HG03060 (cell line): ENCODE measurements around the gene ASAP2.
"Not testable (repeated sequence)": the region's sequence is repeated elsewhere in the genome, so short reads cannot be mapped to it uniquely, and the experiment has no call there.

ENCODE experiments used
- ATAC-seq: cut with Tn5 transposase; IDR thresholded peaks from one replicate; pipeline ENCODE4 v1.9.1; 2021; ENCODE audit warnings: low read depth, moderate number of reproducible peaks; ENCODE audit not compliant: unreplicated experiment

Gene ASAP2

DNA sequence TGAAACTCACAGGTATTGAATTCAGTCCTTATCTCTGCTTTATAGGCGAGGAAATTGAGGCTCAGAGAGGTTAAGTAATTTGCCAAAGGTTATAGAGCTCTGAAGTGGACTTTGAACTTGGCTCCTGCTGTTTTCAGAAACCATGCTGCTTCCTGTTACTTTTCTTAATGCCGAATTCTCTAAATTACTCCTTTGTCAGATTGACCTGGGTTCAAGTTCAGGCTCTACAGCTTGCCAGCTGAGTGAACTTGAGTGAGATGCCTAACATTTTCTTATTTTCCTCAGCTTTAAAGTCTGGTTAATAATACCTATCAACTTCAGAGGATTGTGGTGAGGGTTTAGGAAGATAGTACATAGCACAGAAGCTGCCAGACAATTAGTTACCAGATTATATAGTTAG lies 3.4 kb downstream of the ASAP2 start:
- no peak for ATAC-seq

DNA sequence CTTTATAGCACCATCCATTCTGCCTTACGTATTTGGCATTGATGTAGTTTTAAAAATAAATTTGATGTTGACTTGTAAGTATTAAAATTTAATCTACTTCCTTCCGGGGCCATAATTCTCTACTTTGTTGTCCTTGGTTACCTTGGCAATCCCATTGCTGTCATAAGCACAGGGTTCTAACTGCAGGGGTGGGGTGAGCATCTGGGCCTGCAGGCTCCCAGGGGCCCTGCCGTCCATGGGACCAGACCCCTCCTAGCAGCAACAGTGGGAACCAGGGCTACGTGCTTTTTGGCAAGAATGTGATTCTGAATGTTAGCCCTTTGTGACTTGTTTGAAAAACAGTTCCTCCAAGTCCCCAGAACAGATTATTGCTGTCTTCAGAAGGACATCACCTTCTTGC lies 4.9 kb downstream of the ASAP2 start:
- ATAC-seq, result no peak

- ATAC-seq, result no peak
Measured at GRCh38 chr2:9212010-9212635, 5.5 kb downstream of the ASAP2 start.

DNA sequence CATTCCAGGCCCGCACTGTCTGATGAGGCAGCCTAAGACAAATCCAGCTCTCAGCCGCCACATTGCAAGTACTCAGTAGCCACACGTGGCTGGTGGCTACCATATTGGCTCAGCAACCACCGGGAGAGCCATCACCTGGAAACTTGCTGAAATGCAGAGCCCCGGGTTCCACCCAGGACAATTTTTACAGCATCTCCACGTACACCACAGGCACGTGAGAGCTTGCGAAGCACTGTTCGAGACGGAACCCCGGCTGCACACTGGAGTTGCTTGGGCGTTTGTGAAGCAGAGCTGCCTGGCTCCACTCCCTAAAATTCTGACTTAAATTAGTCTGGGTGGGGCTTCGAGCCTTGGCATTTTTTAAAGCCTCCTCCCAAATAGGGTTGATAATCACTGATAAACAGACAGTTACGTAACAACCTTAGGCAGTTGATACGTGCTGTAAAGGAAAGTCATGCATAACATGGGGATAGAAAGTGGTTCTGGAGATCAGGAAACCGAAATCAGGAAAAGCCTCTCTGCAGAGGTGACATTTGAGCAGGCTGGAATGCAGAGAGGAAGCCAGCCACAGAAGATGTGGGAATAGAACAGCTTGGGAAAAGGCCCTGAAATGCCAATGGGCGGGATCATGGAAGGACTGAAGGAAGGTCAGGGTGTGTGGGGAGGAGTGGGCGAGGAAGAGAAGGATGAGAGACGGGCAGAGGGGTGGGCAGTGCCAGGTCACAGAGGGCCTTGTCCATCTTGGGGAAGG lies 6.2 kb downstream of the ASAP2 start:
- ATAC-seq, result no peak

- no peak for ATAC-seq
Measured at GRCh38 chr2:9213477-9214051, 7.0 kb downstream of the ASAP2 start.

DNA sequence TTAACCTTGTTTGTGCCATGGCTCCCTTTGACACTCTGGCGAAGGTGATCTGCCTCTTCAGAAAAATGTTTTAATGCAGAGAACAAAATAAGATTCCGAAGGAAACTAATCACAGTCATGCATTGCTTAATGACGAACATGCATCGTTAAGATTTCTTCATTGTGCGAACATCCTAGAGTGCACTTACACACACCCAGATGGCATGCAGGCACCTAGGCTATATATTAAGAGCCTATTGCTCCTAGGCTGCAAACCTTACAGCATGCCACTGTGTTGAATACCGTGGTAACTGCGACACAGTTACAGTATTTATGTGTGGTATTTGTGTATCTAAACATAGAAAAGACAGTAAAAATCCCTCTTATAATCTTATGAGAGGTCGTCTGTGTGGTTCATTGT lies 8.3 kb downstream of the ASAP2 start:
- ATAC-seq, result no peak

DNA sequence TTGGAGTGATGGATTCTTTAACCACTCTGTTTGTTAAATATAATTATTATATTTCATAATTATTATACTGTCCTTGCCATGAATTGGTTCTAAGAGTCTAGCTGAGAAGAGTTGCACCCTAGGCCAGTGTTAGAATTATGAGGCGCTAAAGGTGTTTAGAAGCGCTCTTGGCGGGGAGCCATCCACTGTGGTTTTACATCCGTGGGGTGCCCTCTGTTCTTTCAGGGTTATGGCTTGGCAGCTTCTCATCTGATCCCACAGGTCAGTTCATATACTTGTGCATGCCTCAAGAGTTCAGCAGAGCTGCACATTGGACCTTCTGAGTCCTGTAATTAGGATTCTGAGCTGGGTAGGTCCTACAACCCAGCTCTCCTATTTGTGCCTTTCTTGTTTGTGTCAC lies 9.1 kb downstream of the ASAP2 start:
- ATAC-seq, result no peak

DNA sequence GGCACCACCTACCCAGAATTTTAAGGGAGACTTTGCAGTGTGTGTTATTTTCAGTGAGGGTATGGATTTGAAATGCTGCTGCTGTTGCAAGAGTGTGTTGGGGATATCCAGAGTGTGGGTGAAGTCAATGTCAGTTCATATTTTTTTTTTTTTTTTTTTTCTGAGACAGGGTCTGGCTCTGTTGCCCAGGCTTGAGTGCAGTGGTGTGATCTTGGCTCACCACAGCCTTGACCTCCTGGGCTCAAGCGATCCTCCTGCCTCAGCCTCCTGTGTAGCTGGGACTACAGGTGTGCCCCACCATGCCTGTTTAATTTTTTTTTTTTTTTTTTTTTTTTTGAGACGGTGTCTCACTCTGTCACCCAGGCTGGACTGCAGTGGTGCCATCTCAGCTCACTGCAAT lies 9.5 kb downstream of the ASAP2 start:
- not testable (repeated sequence) for ATAC-seq

GRCh38 chr2:9217838-9218770 lies 11.5 kb downstream of the ASAP2 start:
- ATAC-seq, result no peak

GRCh38 chr2:9219027-9219445 lies 12.4 kb downstream of the ASAP2 start:
- no peak for ATAC-seq

DNA sequence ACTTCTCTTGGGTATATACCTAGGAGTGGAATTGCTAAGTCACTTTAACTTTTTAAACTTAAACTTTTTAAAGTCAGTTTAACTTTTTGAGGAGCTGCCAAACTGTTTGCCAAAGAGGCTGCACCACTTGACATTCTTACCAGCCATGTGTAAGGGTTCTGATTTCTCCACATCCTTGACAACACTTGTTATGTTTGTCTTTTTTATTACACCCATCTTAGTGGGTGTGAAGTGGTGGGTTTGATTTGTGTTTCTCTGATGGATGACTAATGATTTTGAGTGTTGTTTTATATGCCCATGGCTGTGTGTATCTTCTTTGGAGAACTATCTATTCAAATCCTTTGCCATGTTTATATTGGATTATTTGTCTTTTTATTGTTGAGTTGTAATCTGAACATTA lies 13.6 kb downstream of the ASAP2 start:
- ATAC-seq, result no peak

GRCh38 chr2:9221223-9221622 lies 14.6 kb downstream of the ASAP2 start:
- no peak for ATAC-seq

GRCh38 chr2:9222239-9222892 lies 15.8 kb downstream of the ASAP2 start:
- ATAC-seq, result no peak

DNA sequence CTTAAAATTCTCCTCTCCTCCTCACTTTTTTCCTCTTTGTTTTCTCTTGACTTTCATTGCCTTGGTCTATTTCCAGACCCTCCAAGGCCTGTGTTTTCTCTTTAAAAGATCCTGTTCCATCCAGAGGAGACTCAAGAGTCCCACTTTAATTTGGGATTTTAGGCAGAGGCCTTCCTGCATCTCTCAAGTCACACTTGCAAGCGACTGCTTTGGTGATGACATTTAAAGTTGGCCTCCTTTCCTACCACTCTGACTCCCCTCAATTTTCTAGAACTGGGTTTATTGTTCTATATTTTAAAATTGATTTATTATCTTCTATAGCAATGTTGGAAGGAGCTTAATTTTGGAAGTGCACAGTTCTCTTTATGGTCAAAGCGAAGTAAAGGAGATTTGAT lies 16.3 kb downstream of the ASAP2 start:
- no peak for ATAC-seq

DNA sequence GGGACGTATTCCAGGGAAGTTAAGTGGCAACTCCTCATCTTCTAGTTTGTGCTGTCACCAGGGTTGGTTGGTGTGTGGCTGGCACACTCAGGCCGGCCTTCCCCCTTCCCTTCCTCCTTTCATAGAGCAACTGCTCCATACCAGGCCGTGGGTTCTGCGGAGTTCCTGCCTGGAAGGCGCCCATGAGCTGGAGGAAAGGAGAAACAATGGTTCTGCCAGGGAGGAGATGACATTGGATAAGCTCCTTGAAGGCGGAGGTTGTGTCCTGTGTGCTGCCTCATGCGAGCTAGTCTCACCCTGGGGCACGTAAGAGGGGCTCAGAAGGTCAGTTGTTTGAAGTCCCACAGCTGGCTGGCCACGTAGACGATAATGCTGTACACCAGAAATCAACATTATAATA lies 19.2 kb downstream of the ASAP2 start:
- ATAC-seq, result no peak

- no peak for ATAC-seq
Measured at GRCh38 chr2:9226458-9227380, 20.1 kb downstream of the ASAP2 start.

- no peak for ATAC-seq
Measured at GRCh38 chr2:9228088-9228751, 21.6 kb downstream of the ASAP2 start.

DNA sequence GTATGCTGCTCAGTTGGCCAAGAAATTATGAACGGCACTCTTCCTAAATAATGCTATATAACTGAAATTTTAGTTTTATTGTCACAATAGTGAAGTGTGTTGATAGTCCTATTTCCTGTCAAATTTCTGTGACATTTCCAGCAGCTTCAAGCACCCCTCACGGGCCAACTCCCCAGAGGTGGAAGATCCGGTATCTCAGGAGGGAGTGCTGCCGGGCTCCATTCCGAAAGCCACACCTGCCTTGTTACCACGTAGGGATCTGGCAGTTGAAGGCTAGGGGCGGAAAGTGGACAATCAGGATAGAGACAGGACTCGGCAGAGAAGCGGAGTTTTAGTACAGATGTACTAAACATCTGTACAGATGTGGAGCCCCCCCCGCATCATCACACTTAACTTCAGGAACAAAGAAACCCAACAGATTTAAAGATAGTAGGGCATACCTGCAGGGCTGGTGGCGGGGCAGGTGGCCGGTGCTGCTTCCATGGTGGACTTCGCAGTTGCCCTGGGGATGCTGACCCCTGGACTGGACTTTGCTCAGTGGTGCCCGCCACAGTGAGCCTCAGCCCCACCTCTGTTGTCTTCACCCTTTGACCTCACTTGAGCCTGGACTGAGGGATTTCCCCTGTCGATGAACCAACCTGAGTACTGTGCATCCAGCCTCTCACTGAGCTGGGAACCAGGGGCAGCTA lies 22.3 kb downstream of the ASAP2 start:
- ATAC-seq, result no peak
